ENCODE measurements around the gene SHB.

SHB gene

GRCh38 chr9:38000332-38000731, 68.7 kb downstream of the SHB start:
- H3K23ac ChIP-seq (ENCODE audit: low read length in 2 of 2) = peak overlapping the region in 1 of 2 experiments; percentile 19
- H3K4me1 ChIP-seq (ENCODE audit: control insufficient read depth, insufficient read depth, low read depth, low read length) = peaks cover 70% of the 10 kb centered on the region
- H2BK120ac ChIP-seq (ENCODE audit: low read depth, low read length) = no peak overlapping the region
- H2BK12ac ChIP-seq (ENCODE audit: low read length in 2 of 2) = peak overlapping the region in 1 of 2 experiments; percentile 56
- no peak overlapping the region for H2BK15ac ChIP-seq (ENCODE audit: low read depth, poor library complexity, severe bottlenecking)
- H2AFZ ChIP-seq (ENCODE audit: low read depth, low read length) = no peak overlapping the region
- H3K79me1 ChIP-seq (replicated peaks; ENCODE audit: low read length, poor library complexity, severe bottlenecking) = peaks cover 11% of the 10 kb centered on the region
- H3K27me3 ChIP-seq (ENCODE audit: control insufficient read depth in 1 of 2, insufficient read depth in 1 of 2, low read length in 2 of 2) = no peaks in the 10 kb centered on the region
- H4K91ac ChIP-seq (ENCODE audit: low read length) = no peak overlapping the region
- WGBS = 96% methylated on average over 9 of the region's 9 CpGs
- no peak overlapping the region for H3K27ac ChIP-seq (ENCODE audit: low read length, poor library complexity, severe bottlenecking)
- no peak overlapping the region for H2BK5ac ChIP-seq (ENCODE audit: low read depth, low read length, poor library complexity, severe bottlenecking)
- H3K4me2 ChIP-seq (ENCODE audit: low read length, poor library complexity, severe bottlenecking) = no peak overlapping the region
- H3K14ac ChIP-seq (ENCODE audit: low read length in 2 of 2) = no peak overlapping the region
- no peak overlapping the region for H3K4me3 ChIP-seq (ENCODE audit: insufficient read depth in 1 of 2, low read depth in 1 of 2, low read length in 2 of 2)
- no peak overlapping the region for H3K4ac ChIP-seq (ENCODE audit: low read depth in 1 of 2, low read length in 2 of 2)
- H2AK5ac ChIP-seq (ENCODE audit: low read length, severe bottlenecking) = peak overlapping the region; percentile 11
- no peak overlapping the region for H4K8ac ChIP-seq (ENCODE audit: low read length)
- H3K36me3 ChIP-seq (ENCODE audit: control insufficient read depth in 1 of 2, insufficient read depth in 2 of 2, low read depth in 1 of 2, low read length in 2 of 2) = peaks cover 8 to 64% of the 10 kb centered on the region in 2 experiments
- peak overlapping the region in 1 of 2 experiments; percentile 46 for H3K18ac ChIP-seq (ENCODE audit: low read depth in 1 of 2, low read length in 2 of 2)
- no peak for DNase-seq
- no peaks in the 10 kb centered on the region for H3K9me3 ChIP-seq (ENCODE audit: control insufficient read depth, low read length)
- H3K9ac ChIP-seq (ENCODE audit: low read length) = no peak overlapping the region

- Histone ChIP-seq H3K4me1 (ENCODE audit: control insufficient read depth, insufficient read depth, low read depth, low read length) (peaks cover 71% of the 10 kb centered on the region), H3K9ac (ENCODE audit: low read length) (peak overlapping the region; percentile 11), H2BK12ac (ENCODE audit: low read length in 2 of 2) (peak overlapping the region; percentile 29 to 56), H3K18ac (ENCODE audit: low read depth in 1 of 2, low read length in 2 of 2) (peak overlapping the region; percentile 9 to 17), H3K4me3 (ENCODE audit: insufficient read depth in 1 of 2, low read depth in 1 of 2, low read length in 2 of 2) (no peak overlapping the region), H2BK120ac (ENCODE audit: low read depth, low read length) (peak overlapping the region; percentile 11), H2BK15ac (ENCODE audit: low read depth, poor library complexity, severe bottlenecking) (no peak overlapping the region), H2BK5ac (ENCODE audit: low read depth, low read length, poor library complexity, severe bottlenecking) (no peak overlapping the region), H3K79me1 (replicated peaks; ENCODE audit: low read length, poor library complexity, severe bottlenecking) (peaks cover 11% of the 10 kb centered on the region), H3K14ac (ENCODE audit: low read length in 2 of 2) (no peak overlapping the region), H2AFZ (ENCODE audit: low read depth, low read length) (no peak overlapping the region), H2AK5ac (ENCODE audit: low read length, severe bottlenecking) (peak overlapping the region; percentile 3), H3K36me3 (ENCODE audit: control insufficient read depth in 1 of 2, insufficient read depth in 2 of 2, low read depth in 1 of 2, low read length in 2 of 2) (peaks cover 8 to 59% of the 10 kb centered on the region in 2 experiments), H4K8ac (ENCODE audit: low read length) (no peak overlapping the region), H3K4ac (ENCODE audit: low read depth in 1 of 2, low read length in 2 of 2) (peak overlapping the region; percentile 16 to 20), H3K27me3 (ENCODE audit: control insufficient read depth in 1 of 2, insufficient read depth in 1 of 2, low read length in 2 of 2) (no peaks in the 10 kb centered on the region), H3K23ac (ENCODE audit: low read length in 2 of 2) (no peak overlapping the region), H4K91ac (ENCODE audit: low read length) (no peak overlapping the region), H3K4me2 (ENCODE audit: low read length, poor library complexity, severe bottlenecking) (no peak overlapping the region), H3K9me3 (ENCODE audit: control insufficient read depth, low read length) (no peaks in the 10 kb centered on the region), H3K27ac (ENCODE audit: low read length, poor library complexity, severe bottlenecking) (peak overlapping the region; percentile 36)
- 61% methylated on average over 11 of the region's 11 CpGs for WGBS
- peak; percentile 60 for DNase-seq
These were observed 69.3 kb downstream of the SHB start for GRCh38 chr9:37999588-38000189.

DNA sequence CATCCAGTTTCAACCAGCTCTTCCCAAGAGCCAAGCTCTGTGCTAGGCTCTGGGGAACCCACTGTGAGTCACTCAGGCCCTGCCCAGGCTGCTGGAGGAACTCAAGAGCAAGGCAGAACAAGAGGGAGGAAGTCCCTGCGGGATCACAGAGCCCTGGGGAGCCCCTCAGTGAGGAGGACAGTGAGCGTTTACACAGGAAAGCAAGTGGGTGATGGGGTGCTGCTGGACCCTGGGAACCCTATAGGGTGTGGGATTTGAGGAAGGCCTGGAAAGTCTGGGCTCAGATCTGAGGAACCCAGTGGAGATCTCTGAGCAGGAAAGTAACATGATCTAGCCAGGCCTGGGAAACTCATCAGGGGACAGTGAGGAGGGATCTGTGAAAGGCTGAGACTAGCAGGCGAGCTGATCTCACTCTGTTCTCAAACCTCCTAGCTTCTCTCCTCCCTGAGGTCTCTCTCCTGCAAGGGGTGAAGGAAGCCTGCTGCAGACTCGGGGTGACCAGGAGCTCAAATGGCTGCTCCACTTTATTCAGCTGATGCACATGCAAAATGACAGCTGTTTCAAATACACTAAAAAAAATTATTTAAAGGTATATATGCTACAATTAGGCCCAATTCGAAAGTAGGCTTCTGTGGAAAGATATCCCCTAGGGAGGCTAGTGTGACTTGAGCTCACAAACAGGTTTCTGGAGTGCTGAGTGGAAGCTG, 70.0 kb downstream of the SHB start:
- Histone ChIP-seq H3K18ac (ENCODE audit: low read depth in 1 of 2, low read length in 2 of 2) (peak overlapping the region; percentile 80 to 90), H2BK15ac (ENCODE audit: low read depth, poor library complexity, severe bottlenecking) (peak overlapping the region; percentile 82), H3K14ac (ENCODE audit: low read length in 2 of 2) (no peak overlapping the region), H3K4me3 (ENCODE audit: insufficient read depth in 1 of 2, low read depth in 1 of 2, low read length in 2 of 2) (no peak overlapping the region), H3K4ac (ENCODE audit: low read depth in 1 of 2, low read length in 2 of 2) (peak overlapping the region; percentile 19 to 39), H2BK12ac (ENCODE audit: low read length in 2 of 2) (peak overlapping the region; percentile 8 to 29), H2AFZ (ENCODE audit: low read depth, low read length) (no peak overlapping the region), H3K9ac (ENCODE audit: low read length) (peak overlapping the region; percentile 46), H3K4me2 (ENCODE audit: low read length, poor library complexity, severe bottlenecking) (no peak overlapping the region), H3K27ac (ENCODE audit: low read length, poor library complexity, severe bottlenecking) (peak overlapping the region; percentile 36), H4K91ac (ENCODE audit: low read length) (peak overlapping the region; percentile 25), H3K79me1 (replicated peaks; ENCODE audit: low read length, poor library complexity, severe bottlenecking) (peaks cover 11% of the 10 kb centered on the region), H3K9me3 (ENCODE audit: control insufficient read depth, low read length) (no peaks in the 10 kb centered on the region), H2BK120ac (ENCODE audit: low read depth, low read length) (peak overlapping the region; percentile 37), H3K23ac (ENCODE audit: low read length in 2 of 2) (peak overlapping the region in 1 of 2 experiments; percentile 42), H2BK5ac (ENCODE audit: low read depth, low read length, poor library complexity, severe bottlenecking) (no peak overlapping the region), H3K27me3 (ENCODE audit: control insufficient read depth in 1 of 2, insufficient read depth in 1 of 2, low read length in 2 of 2) (no peaks in the 10 kb centered on the region), H3K4me1 (ENCODE audit: control insufficient read depth, insufficient read depth, low read depth, low read length) (peaks cover 66% of the 10 kb centered on the region), H3K36me3 (ENCODE audit: control insufficient read depth in 1 of 2, insufficient read depth in 2 of 2, low read depth in 1 of 2, low read length in 2 of 2) (peaks cover 8 to 52% of the 10 kb centered on the region in 2 experiments), H2AK5ac (ENCODE audit: low read length, severe bottlenecking) (peak overlapping the region; percentile 3), H4K8ac (ENCODE audit: low read length) (peak overlapping the region; percentile 66)
- 20% methylated on average over 4 of the region's 5 CpGs for WGBS
- DNase-seq = peak; percentile 76

GRCh38 chr9:37997636-37998374, 71.2 kb downstream of the SHB start:
- Histone ChIP-seq H2BK15ac (ENCODE audit: low read depth, poor library complexity, severe bottlenecking) (no peak overlapping the region), H2BK12ac (ENCODE audit: low read length in 2 of 2) (peak overlapping the region; percentile 93 to 96), H3K9ac (ENCODE audit: low read length) (no peak overlapping the region), H4K8ac (ENCODE audit: low read length) (peak overlapping the region; percentile 89), H3K9me3 (ENCODE audit: control insufficient read depth, low read length) (no peaks in the 10 kb centered on the region), H3K23ac (ENCODE audit: low read length in 2 of 2) (peak overlapping the region in 1 of 2 experiments; percentile 46), H3K27me3 (ENCODE audit: control insufficient read depth in 1 of 2, insufficient read depth in 1 of 2, low read length in 2 of 2) (no peaks in the 10 kb centered on the region), H4K91ac (ENCODE audit: low read length) (peak overlapping the region; percentile 57), H3K4me2 (ENCODE audit: low read length, poor library complexity, severe bottlenecking) (no peak overlapping the region), H2BK5ac (ENCODE audit: low read depth, low read length, poor library complexity, severe bottlenecking) (no peak overlapping the region), H3K14ac (ENCODE audit: low read length in 2 of 2) (peak overlapping the region in 1 of 2 experiments; percentile 94), H3K27ac (ENCODE audit: low read length, poor library complexity, severe bottlenecking) (peak overlapping the region; percentile 39), H3K36me3 (ENCODE audit: control insufficient read depth in 1 of 2, insufficient read depth in 2 of 2, low read depth in 1 of 2, low read length in 2 of 2) (peaks cover 8 to 43% of the 10 kb centered on the region in 2 experiments), H2BK120ac (ENCODE audit: low read depth, low read length) (peak overlapping the region; percentile 51), H3K4ac (ENCODE audit: low read depth in 1 of 2, low read length in 2 of 2) (peak overlapping the region; percentile 79 to 89), H2AK5ac (ENCODE audit: low read length, severe bottlenecking) (peak overlapping the region; percentile 67), H3K4me1 (ENCODE audit: control insufficient read depth, insufficient read depth, low read depth, low read length) (peaks cover 56% of the 10 kb centered on the region), H2AFZ (ENCODE audit: low read depth, low read length) (no peak overlapping the region), H3K79me1 (replicated peaks; ENCODE audit: low read length, poor library complexity, severe bottlenecking) (peaks cover 13% of the 10 kb centered on the region), H3K4me3 (ENCODE audit: insufficient read depth in 1 of 2, low read depth in 1 of 2, low read length in 2 of 2) (no peak overlapping the region), H3K18ac (ENCODE audit: low read depth in 1 of 2, low read length in 2 of 2) (peak overlapping the region; percentile 84 to 95)
- 35% methylated on average over 14 of the region's 15 CpGs for WGBS
- peak; percentile 78 for DNase-seq

Measured in mesenchymal stem cell (in vitro differentiated cells and primary cell).